Mucosa of descending colon (tissue), 3 donors: ENCODE data around the gene ADRM1. TPM values are rescaled to one million over a fixed set of nuclear protein-coding genes. Genes with fewer than 3 reads are reported as not detected.

ENCODE experiments used
- ATAC-seq: fragments of 200-7000 bp; cut with Tn5 transposase; one replicate; pipeline ENCODE4 v1.9.1; 2020; ENCODE audit warnings: mild to moderate bottlenecking, moderate library complexity
- DNase-seq, 3 donors: peaks; one replicate each; pipeline ENCODE4 v3.0.0-alpha.2; 2020
- H3K36me3 ChIP-seq: fragments of 200-600 bp; one replicate; pipeline ENCODE4 v1.8.0; 2021; ENCODE audit warnings: low read depth, mild to moderate bottlenecking
- H3K4me1 ChIP-seq: fragments of 200-600 bp; one replicate; pipeline ENCODE4 v1.8.0; 2021; ENCODE audit warnings: low read depth, mild to moderate bottlenecking
- H3K4me3 ChIP-seq: fragments of 200-600 bp; one replicate; pipeline ENCODE4 v1.8.0; 2021; ENCODE audit warnings: mild to moderate bottlenecking
- H3K9me3 ChIP-seq: fragments of 200-600 bp; one replicate; pipeline ENCODE4 v1.8.0; 2021; ENCODE audit warnings: mild to moderate bottlenecking
- CTCF ChIP-seq: fragments of 200-600 bp; IDR thresholded peaks from one replicate; pipeline ENCODE4 v1.8.0; 2022; ENCODE audit warnings: antibody characterized with exemption, mild to moderate bottlenecking
- intact Hi-C, 2 donors: fragments of 100-400 bp; cut with DNase I in 1 of 2; cut with micrococcal nuclease in 1 of 2; formaldehyde crosslinking; loops; one replicate each; pipeline versions ENCODE4 v1.11.0 to v1.11.1; 2022; cut with DNase I, micrococcal nuclease
- total RNA-seq, 3 donors: library from RNA; stranded (reverse); fragmentation: NEBNext Ultra II Directional in 2 of 3; extraction: Animal tissue kit (Norgen Biotek cat#: 25700) in 2 of 3; gene quantifications; one replicate each; pipeline versions ENCODE4 v1.2.1 to v1.2.4, GENCODE V29; 2021 to 2023
- donor health status: DM: no; HTN: no; CAD: no; lungs with moderate emphysema.
- donor health status: DM: no; HTN: no; CAD: no.
- donor health status: DM: no; HTN: yes; CAD: no.

Gene ADRM1
- total RNA-seq, 3 donors from 2014 or later = 54.4 to 85.8 (median 77.6) TPM

GRCh38 chr20:62316331-62317166, 13.8 kb downstream of the ADRM1 start:
- ATAC-seq (no peak), DNase-seq (no peak)
- no peaks in the 10 kb centered on the region for H3K9me3 ChIP-seq
- intact Hi-C loops = no loop called here
- TF ChIP-seq CTCF = no peak
- H3K36me3 ChIP-seq = no peaks in the 10 kb centered on the region
- no peak overlapping the region for H3K4me3 ChIP-seq
- H3K4me1 ChIP-seq = no peaks in the 10 kb centered on the region

- DNase-seq (no peak), ATAC-seq (no peak)
- no peak overlapping the region for H3K4me3 ChIP-seq
- no peaks in the 10 kb centered on the region for H3K4me1 ChIP-seq
- no peak for TF ChIP-seq CTCF
- H3K9me3 ChIP-seq = no peaks in the 10 kb centered on the region
- H3K36me3 ChIP-seq = no peaks in the 10 kb centered on the region
- intact Hi-C loops = no loop called here
These were observed 14.4 kb downstream of the ADRM1 start for GRCh38 chr20:62317167-62317655.

GRCh38 chr20:62318400-62319345, 15.9 kb downstream of the ADRM1 start:
- no peak for ATAC-seq
- DNase-seq = no peak
- intact Hi-C loops = no loop called here
- H3K36me3 ChIP-seq = no peaks in the 10 kb centered on the region
- TF ChIP-seq CTCF = no peak
- no peaks in the 10 kb centered on the region for H3K9me3 ChIP-seq
- no peak overlapping the region for H3K4me3 ChIP-seq
- no peaks in the 10 kb centered on the region for H3K4me1 ChIP-seq

- no peak overlapping the region for H3K4me3 ChIP-seq
- ATAC-seq (no peak), DNase-seq (no peak)
- H3K4me1 ChIP-seq = no peaks in the 10 kb centered on the region
- intact Hi-C loops = no loop called here
- H3K36me3 ChIP-seq = no peaks in the 10 kb centered on the region
- TF ChIP-seq CTCF = no peak
- H3K9me3 ChIP-seq = no peaks in the 10 kb centered on the region
These were observed 16.6 kb downstream of the ADRM1 start for GRCh38 chr20:62319346-62319909.

GRCh38 chr20:62320581-62321354, 18.0 kb downstream of the ADRM1 start:
- Histone ChIP-seq H3K36me3 (no peaks in the 10 kb centered on the region), H3K4me1 (no peaks in the 10 kb centered on the region), H3K4me3 (no peak overlapping the region), H3K9me3 (no peaks in the 10 kb centered on the region)
- no peak for DNase-seq
- no peak for TF ChIP-seq CTCF
- ATAC-seq = peak; percentile 19
- intact Hi-C loops = no loop called here
